A549 (cell line): ENCODE data around the gene ADAP2.

ENCODE experiments used
- CHD2 ChIP-seq: fragments of 150-350 bp; IDR thresholded peaks from 2 replicates; pipeline ENCODE4 v1.6.1; 2014; ENCODE audit warnings: low read length; ENCODE audit not compliant: partially characterized antibody
- CTCF ChIP-seq: fragments of >200 bp; sonication (Bioruptor Twin); formaldehyde crosslinking; IDR thresholded peaks from 3 replicates; pipeline ENCODE4 v1.5.1; 2016
- EHMT2 ChIP-seq: fragments of 200-600 bp; sonication (generic); IDR thresholded peaks from 2 replicates; pipeline ENCODE4 v1.6.1; 2016; ENCODE audit warnings: antibody characterized with exemption, low read depth, mild to moderate bottlenecking, moderate library complexity
- HMGXB4 ChIP-seq: fragments of 250-450 bp; sonication (Bioruptor Pico); IDR thresholded peaks from 2 replicates; pipeline ENCODE4 v1.5.0; 2021; ENCODE audit warnings: mild to moderate bottlenecking, moderate library complexity, borderline replicate concordance
- MAZ ChIP-seq: fragments of 150-350 bp; IDR thresholded peaks from 2 replicates; pipeline ENCODE4 v1.6.1; 2014; ENCODE audit warnings: antibody characterized with exemption, low read depth, low read length, borderline replicate concordance
- NPAS2 ChIP-seq: fragments of 250-450 bp; sonication (Bioruptor Pico); IDR thresholded peaks from 2 replicates; pipeline ENCODE4 v1.8.0; 2022; ENCODE audit warnings: mild to moderate bottlenecking, moderate library complexity, borderline replicate concordance
- POLR2A ChIP-seq: IDR thresholded peaks from 2 replicates; pipeline ENCODE4 v1.6.1; 2012; ENCODE audit warnings: mild to moderate bottlenecking, low read length
- POLR2AphosphoS2 ChIP-seq: conservative IDR thresholded peaks from 2 replicates; pipeline ENCODE4 v1.6.1; 2012; ENCODE audit warnings: low read length, improper control_type of control experiment, inconsistent platforms
- RAD21 ChIP-seq, 2 experiments: fragments of >200 bp in 1 of 2; sonication (Bioruptor Twin) in 1 of 2; formaldehyde crosslinking in 1 of 2; IDR thresholded peaks in 1 of 2; conservative IDR thresholded peaks in 1 of 2; 2 replicates in 1 of 2; 3 replicates in 1 of 2; pipeline ENCODE4 v1.6.1; 2012 to 2018; ENCODE audit warnings: inconsistent platforms in 1 of 2
- ZFP36 ChIP-seq: fragments of 450-650 bp; IDR thresholded peaks from 2 replicates; pipeline ENCODE4 v1.6.1; 2014; ENCODE audit warnings: borderline replicate concordance; ENCODE audit not compliant: partially characterized antibody

GRCh38 chr17:30928584-30928983, 6.8 kb downstream of the ADAP2 start:
- TF ChIP-seq CTCF (no peak), NPAS2 (CRISPR knock-in tag) (no peak), EHMT2 (no peak), POLR2AphosphoS2 (no peak), POLR2A (no peak), HMGXB4 (CRISPR knock-in tag) (no peak), ZFP36 (no peak), MAZ (no peak), RAD21 (conservative IDR thresholded peaks at IDR 0.05 in 1 of 2, IDR thresholded peaks at IDR 0.05 in 1 of 2) (no peak), CHD2 (no peak)
